NCI-H1417 (cell line): Measurements from ENCODE around the gene TTC33.
"Not testable (repeated sequence)": the region's sequence is repeated elsewhere in the genome, so short reads cannot be mapped to it uniquely, and the experiment has no call there.

Source experiments
- DNase-seq, 3 experiments: peaks; one replicate each; lab custom pipeline; 2025; lab: John Stamatoyannopoulos, UW

The TTC33 gene

GRCh38 chr5:40653221-40654022, 102.3 kb downstream of the TTC33 start:
- DNase-seq = no peak

DNA sequence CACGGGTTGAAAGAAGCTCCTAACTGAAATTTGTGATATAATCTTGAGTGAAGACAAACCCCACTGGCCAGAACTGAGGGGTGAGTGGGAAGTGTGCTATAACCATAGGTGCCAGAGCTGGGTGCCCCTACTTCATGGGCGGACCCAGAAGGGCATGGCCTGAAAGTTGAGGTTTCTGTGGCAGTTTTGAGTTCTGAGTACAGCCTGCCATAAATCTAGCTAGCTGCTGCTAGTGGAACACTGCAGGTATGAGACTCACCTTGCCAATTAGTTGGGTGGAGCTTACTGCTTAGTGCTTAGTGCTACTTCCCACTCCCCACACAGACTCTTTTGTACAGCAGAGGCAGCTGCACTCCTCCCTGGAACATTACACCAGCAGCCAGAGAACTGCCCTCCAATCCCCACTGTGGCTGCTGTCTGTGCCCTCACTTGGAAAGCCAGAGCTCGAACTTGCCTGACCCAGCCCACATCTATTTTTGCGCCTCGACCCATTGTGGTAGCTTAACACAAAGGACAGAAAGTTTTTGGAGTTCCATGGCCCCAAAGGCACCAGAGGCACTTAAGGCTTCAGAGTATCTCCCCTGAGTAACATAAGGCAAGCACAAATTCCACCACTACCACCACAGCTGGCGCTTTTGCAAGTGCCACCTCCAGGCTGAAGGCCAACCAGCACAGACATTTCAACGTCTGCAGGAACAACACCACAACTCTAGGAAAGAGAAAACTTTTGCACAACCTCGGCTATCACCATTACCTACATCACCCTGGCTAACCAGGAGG, 103.1 kb downstream of the TTC33 start:
- peak in 2 of 3 experiments; percentile 25 to 53 for DNase-seq

- peak in 1 of 3 experiments; percentile 37 for DNase-seq
These were observed 104.6 kb downstream of the TTC33 start for GRCh38 chr5:40651201-40651600.

GRCh38 chr5:40649463-40650030, 106.2 kb downstream of the TTC33 start:
- no peak for DNase-seq

DNA sequence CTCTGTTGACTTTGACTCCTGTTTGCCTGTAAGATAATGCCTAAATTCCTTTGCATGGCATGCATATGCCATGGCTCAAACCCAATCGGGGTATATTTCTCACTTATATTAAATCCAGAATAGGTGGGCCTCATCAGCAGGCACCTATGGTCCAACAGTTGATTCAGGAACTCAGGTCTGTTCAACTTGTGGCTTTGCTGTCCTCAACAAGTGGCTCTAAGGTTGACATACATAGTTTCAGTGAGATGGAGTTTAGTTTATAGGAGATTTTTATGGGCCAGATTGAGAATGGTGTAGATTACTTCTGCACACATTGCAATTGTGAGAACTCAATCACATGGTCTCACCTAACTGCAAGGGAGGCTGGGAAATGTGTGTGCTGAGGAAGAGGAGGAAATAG, 107.6 kb downstream of the TTC33 start:
- DNase-seq = no peak

- DNase-seq = peak in 1 of 3 experiments; percentile 29
These were observed 109.5 kb downstream of the TTC33 start for GRCh38 chr5:40646266-40646665.

DNA sequence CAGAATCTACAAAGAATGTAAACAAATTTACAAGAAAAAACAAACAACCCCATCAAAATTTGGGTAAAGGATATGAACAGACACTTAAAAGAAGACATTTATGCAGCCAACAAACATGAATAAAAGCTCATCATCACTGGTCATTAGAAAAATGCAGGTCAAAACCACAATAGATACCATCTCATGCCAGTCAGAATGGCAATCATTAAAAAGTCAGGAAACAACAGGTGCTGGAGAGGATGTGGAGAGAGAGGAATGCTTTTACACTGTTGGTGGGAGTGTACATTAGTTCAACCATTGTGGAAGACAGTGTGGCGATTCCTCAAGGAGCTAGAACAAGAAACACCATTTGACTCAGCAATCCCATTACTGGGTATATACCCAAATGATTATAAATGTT, 116.2 kb downstream of the TTC33 start:
- not testable (repeated sequence) for DNase-seq

- no peak for DNase-seq
These were observed 121.2 kb downstream of the TTC33 start for GRCh38 chr5:40634593-40634992.

GRCh38 chr5:40634154-40634553, 121.6 kb downstream of the TTC33 start:
- no peak for DNase-seq

DNA sequence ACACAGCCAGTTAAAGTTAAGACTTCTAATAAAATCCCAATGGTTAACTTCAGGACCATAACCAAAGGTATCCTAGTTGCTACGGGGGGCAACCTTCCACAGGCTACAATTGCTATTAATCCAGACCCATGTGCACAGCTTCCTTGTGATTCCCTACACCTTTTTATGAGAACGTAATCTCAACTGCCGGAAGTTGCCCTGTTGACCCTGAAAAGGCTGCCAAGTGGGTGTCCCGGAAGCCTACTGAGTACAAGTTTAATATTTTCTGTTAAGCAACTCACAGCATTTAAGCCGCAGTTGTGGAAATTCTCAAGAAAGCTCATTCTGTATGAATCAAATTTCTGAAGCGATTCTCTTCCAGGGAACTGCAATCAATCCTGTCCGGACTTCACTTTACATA, 124.5 kb downstream of the TTC33 start:
- DNase-seq = no peak

GRCh38 chr5:40630126-40630525, 125.6 kb downstream of the TTC33 start:
- no peak for DNase-seq

GRCh38 chr5:40628407-40628806, 127.4 kb downstream of the TTC33 start:
- no peak for DNase-seq

DNA sequence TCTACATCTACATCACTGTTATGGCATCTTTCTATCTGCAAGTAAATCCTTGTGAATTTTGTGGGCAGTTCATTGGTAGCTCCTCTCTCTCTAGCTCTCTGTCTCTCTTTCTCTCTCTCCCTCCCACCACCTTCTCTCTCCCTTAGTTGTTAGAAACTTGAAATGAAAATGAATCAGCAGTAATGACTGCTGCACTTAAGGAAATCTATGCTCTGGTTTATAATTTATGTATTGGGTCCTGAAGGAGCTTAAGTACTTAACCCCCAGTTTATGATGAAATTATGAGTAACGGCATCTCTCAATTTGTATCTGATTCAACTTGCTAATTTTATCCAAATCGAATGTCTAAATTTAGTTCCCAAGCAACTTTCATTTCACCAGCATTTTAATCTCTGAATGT, 128.1 kb downstream of the TTC33 start:
- no peak for DNase-seq

GRCh38 chr5:40626801-40627200, 129.0 kb downstream of the TTC33 start:
- no peak for DNase-seq

DNA sequence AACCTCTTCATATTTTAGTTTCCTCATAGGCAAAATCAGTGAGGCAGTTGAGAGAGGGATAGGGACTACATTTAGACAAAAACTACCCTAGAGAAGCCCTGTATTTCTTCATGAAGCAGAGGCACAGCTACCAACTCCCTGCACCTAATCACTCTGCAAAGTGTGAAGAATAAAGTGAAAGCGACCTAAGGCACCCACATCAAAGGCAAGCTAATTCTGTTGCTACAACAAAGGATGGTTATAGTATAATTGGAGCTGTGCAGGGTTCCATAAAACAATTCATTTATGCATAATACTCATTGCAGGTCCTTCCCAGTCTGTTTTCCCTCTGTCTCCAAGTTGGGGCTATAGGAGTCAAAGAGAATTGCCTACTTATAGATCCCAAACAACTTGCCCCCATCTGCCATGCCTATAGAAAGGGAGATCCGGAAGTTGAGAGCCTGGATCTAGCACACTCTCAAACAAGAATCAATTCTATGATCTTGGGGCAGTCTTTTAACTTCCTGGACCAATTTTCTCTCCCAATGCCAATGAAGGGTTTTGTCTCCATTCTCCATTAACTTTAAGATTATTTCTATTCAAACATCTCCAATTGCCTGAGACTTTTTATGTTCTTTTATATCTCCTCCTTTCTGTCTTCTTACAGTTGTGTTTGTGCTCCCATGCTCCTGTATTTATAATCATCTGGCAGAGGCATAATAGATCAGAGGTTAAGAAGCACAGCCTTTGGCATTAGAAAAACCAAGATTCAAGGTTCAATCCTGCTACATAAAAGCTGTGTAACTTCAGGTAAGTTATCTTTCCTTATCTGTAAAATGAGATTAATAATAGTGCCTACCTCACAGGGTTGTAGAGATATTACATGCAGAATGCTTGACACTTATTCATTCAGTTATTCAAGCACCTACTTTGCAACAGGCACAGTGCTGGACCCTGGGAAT, 132.0 kb downstream of the TTC33 start:
- DNase-seq = no peak

DNA sequence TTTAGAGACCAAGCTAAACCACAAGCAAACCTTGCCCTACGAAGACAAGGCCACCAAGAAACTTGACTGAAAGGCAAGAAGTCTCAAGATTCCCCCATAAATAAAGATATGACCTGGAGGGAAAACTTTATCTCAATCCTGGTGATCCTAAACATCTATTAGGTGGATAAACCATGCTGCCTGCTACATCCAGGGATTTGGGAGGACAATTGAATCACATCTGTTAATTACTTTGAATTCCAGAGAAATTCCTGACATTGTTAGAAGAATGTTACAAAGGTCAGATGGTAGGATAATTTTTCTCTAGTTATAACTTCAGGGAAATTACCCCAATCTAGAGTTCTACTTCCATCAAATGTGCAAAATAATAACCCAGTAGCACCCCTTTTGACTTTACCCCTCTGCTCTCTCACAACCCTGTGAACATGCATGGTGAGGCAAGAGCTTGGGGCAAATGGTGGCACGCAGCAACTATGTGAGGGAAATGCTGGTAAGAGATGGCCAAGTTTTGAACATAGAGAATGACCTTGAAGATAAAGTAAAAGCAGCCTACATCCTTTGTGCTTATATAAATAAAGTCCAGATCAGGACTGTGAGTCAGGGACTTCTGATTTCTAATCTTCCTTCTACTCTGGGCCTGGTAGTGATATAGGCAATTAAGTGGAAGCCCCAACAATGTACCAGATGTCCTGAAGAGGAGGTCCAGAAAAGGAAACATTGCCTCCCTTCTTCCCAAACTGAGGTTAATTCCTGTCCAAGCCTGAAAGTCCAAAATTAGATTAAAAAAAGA, 133.1 kb downstream of the TTC33 start:
- DNase-seq = no peak

DNA sequence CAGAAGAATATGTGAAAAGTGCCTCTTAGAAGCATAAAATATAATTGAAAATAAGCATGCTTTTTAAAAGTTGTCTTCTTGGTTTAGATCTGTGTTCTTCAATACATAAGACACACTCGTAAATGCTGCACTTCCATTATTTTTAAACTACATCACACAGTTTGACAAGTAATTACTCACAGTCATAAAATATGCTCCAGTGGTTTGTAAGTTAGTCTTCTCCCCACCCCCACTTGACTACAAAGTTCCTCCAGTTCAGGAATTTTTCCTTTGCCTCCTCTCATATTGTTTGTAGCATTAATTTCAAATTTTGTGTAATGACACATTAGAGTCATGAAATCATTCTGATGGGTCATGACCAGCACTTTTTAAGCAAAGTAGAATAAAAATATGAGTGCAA, 136.3 kb downstream of the TTC33 start:
- no peak for DNase-seq

GRCh38 chr5:40618926-40619325, 136.8 kb downstream of the TTC33 start:
- no peak for DNase-seq

- no peak for DNase-seq
These were observed 139.0 kb downstream of the TTC33 start for GRCh38 chr5:40616781-40617180.

DNA sequence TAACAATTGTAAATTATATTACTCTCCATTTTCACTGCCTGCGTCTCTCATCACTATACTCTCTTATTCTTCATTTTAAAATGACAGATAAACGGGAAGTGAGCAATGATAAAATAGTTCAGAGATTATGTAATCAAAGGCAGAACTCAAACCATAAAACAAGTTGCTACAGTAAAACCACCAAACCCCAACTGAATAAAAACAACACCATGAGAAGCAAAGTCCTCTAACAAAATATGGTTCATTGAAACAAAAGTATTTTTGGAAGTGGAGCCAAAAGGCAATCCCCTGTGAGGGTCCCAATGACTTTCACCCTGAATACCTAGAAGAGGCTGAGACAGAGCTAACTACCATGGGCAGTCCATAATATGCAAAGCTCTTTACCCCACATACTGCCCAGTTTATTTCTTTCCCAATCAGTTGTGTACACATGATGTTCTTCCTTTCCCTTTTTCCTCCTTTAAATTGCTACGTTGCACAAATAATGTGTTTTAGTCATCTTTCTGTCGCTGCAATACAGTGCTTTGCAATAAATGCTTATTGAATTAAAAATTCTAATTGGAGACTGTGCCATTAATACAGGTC, 140.1 kb downstream of the TTC33 start:
- no peak for DNase-seq
